Peyer's patch (tissue), 4 donors: ENCODE measurements around the gene ZNF407.

Experiments used
- POLR2A ChIP-seq, 2 donors: fragments of 450-650 bp; IDR thresholded peaks; one replicate each; pipeline ENCODE4 v1.5.1; 2017; ENCODE audit warnings: antibody characterized with exemption in 2 of 2, mild to moderate bottlenecking in 2 of 2, moderate library complexity in 2 of 2
- TF ChIP-seq, protein P1 (sequence below), 6 experiments: fragments of 450-650 bp in 4 of 6; fragments of 200-600 bp in 2 of 6; sonication (generic) in 1 of 6; IDR thresholded peaks; one replicate each; pipeline ENCODE4 v1.5.1; 2017 to 2019; ENCODE audit warnings: antibody characterized with exemption in 6 of 6, mild to moderate bottlenecking in 3 of 6, moderate library complexity in 1 of 6

DNA sequence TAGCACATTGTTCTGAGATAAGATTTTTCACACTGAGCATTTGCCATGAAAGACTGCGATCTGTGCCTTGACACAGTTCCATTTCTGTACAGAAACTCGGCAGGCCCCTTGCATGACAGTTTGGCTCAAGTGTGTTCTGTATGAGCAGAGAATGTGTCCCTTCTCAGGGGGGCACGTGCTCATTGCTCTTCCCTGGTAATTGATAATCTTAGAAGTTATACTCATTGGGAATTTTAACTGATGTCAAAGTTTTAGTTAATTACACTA is 440.0 kb downstream of the ZNF407 start:
- TF ChIP-seq, protein P1, sequence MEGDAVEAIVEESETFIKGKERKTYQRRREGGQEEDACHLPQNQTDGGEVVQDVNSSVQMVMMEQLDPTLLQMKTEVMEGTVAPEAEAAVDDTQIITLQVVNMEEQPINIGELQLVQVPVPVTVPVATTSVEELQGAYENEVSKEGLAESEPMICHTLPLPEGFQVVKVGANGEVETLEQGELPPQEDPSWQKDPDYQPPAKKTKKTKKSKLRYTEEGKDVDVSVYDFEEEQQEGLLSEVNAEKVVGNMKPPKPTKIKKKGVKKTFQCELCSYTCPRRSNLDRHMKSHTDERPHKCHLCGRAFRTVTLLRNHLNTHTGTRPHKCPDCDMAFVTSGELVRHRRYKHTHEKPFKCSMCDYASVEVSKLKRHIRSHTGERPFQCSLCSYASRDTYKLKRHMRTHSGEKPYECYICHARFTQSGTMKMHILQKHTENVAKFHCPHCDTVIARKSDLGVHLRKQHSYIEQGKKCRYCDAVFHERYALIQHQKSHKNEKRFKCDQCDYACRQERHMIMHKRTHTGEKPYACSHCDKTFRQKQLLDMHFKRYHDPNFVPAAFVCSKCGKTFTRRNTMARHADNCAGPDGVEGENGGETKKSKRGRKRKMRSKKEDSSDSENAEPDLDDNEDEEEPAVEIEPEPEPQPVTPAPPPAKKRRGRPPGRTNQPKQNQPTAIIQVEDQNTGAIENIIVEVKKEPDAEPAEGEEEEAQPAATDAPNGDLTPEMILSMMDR (IDR thresholded peaks at IDR 0.05) = no peak
- no peak for TF ChIP-seq POLR2A (IDR thresholded peaks at IDR 0.05)
